ENCODE measurements around the gene PPP2R5B.

The PPP2R5B gene

GRCh38 chr11:64929625-64930024 lies 5.1 kb downstream of the PPP2R5B start:
- DNase-seq (ENCODE audit: low read depth) = no peak

GRCh38 chr11:64930340-64930739 lies 5.9 kb downstream of the PPP2R5B start:
- no peak for DNase-seq (ENCODE audit: low read depth)

GRCh38 chr11:64931290-64931689 lies 6.8 kb downstream of the PPP2R5B start:
- no peak for DNase-seq (ENCODE audit: low read depth)

- no peak for DNase-seq (ENCODE audit: low read depth)
These were observed 7.8 kb downstream of the PPP2R5B start for GRCh38 chr11:64932324-64932723.

GRCh38 chr11:64933213-64933934 lies 8.9 kb downstream of the PPP2R5B start:
- no peak for DNase-seq (ENCODE audit: low read depth)

GRCh38 chr11:64933935-64934681 lies 9.6 kb downstream of the PPP2R5B start:
- DNase-seq (ENCODE audit: low read depth) = no peak

- DNase-seq (ENCODE audit: low read depth) = no peak
These were observed 10.3 kb downstream of the PPP2R5B start for GRCh38 chr11:64934682-64935358.

- no peak for DNase-seq (ENCODE audit: low read depth)
These were observed 11.0 kb downstream of the PPP2R5B start, which contains the start of gene GPHA2 for GRCh38 chr11:64935359-64936081. Gene GPHA2 (minus strand): TSS chr11:64935893. CDS start chr11:64935460, 433 bp downstream.

- DNase-seq (ENCODE audit: low read depth) = peak; percentile 34
These were observed 12.1 kb downstream of the PPP2R5B start for GRCh38 chr11:64936539-64936938.

- peak; percentile 30 for DNase-seq (ENCODE audit: low read depth)
These were observed 22.8 kb downstream of the PPP2R5B start for GRCh38 chr11:64947208-64947814.

GRCh38 chr11:64951529-64951928 lies 27.0 kb downstream of the PPP2R5B start:
- DNase-seq (ENCODE audit: low read depth) = no peak

GRCh38 chr11:64954201-64954600 lies 29.7 kb downstream of the PPP2R5B start:
- DNase-seq (ENCODE audit: low read depth) = no peak

- DNase-seq (ENCODE audit: low read depth) = peak; percentile 48
These were observed 35.0 kb downstream of the PPP2R5B start for GRCh38 chr11:64959498-64959897.

- no peak for DNase-seq (ENCODE audit: low read depth)
These were observed 36.2 kb downstream of the PPP2R5B start for GRCh38 chr11:64960719-64961118.

- no peak for DNase-seq (ENCODE audit: low read depth)
These were observed 38.7 kb downstream of the PPP2R5B start for GRCh38 chr11:64963072-64963631.

- DNase-seq (ENCODE audit: low read depth) = no peak
These were observed 42.9 kb downstream of the PPP2R5B start for GRCh38 chr11:64967375-64967774.

- DNase-seq (ENCODE audit: low read depth) = peak; percentile 86
These were observed 44.7 kb downstream of the PPP2R5B start for GRCh38 chr11:64969209-64969608.

GRCh38 chr11:64970731-64971151 lies 46.3 kb downstream of the PPP2R5B start:
- DNase-seq (ENCODE audit: low read depth) = no peak

- no peak for DNase-seq (ENCODE audit: low read depth)
These were observed 47.1 kb downstream of the PPP2R5B start, which contains the start of gene MAJIN for GRCh38 chr11:64971421-64972233. Gene MAJIN (minus strand): TSS chr11:64972108. CDS start chr11:64959405, 12,703 bp downstream.

GRCh38 chr11:64974124-64974523 lies 49.6 kb downstream of the PPP2R5B start:
- DNase-seq (ENCODE audit: low read depth) = no peak
